Suprapubic skin (tissue), 3 donors: ENCODE measurements around the gene ZFAND6.
"Not testable (repeated sequence)": the region's sequence is repeated elsewhere in the genome, so short reads cannot be mapped to it uniquely, and the experiment has no call there.

ENCODE experiments used
- CTCF ChIP-seq, 2 donors: fragments of 200-600 bp in 1 of 2; fragments of 450-650 bp in 1 of 2; sonication (generic) in 1 of 2; IDR thresholded peaks; one replicate each; pipeline ENCODE4 v1.5.1; 2016 to 2019; ENCODE audit warnings: antibody characterized with exemption in 2 of 2, mild to moderate bottlenecking in 1 of 2, moderate library complexity in 1 of 2
- POLR2A ChIP-seq, 2 donors: fragments of 450-650 bp; IDR thresholded peaks; one replicate each; pipeline ENCODE4 v1.6.1; 2017; ENCODE audit warnings: antibody characterized with exemption in 2 of 2, mild to moderate bottlenecking in 2 of 2, moderate library complexity in 2 of 2

- not testable (repeated sequence) for TF ChIP-seq POLR2A, CTCF (IDR thresholded peaks at IDR 0.05)
Measured at GRCh38 chr15:80045219-80045618, 14.3 kb upstream of the ZFAND6 start.
